Keratinocyte (primary cell): ENCODE results near the gene GGA1.

Source experiments
- EZH2 ChIP-seq: IDR thresholded peaks from one replicate; pipeline ENCODE4 v1.6.1; 2012; ENCODE audit warnings: inconsistent platforms, mild to moderate bottlenecking, low read length, moderate library complexity
- TF ChIP-seq, protein P1 (sequence below), 3 experiments: IDR thresholded peaks in 1 of 3; conservative IDR thresholded peaks in 1 of 3; optimal IDR thresholded peaks in 1 of 3; 2 replicates in 2 of 3; 3 replicates in 1 of 3; pipeline versions ENCODE3 to v1.5.1; 2011; ENCODE audit warnings: low read length in 3 of 3, mild to moderate bottlenecking in 3 of 3, moderate library complexity in 2 of 3, control low read depth in 1 of 3, inconsistent platforms in 1 of 3; ENCODE audit not compliant: insufficient read depth in 2 of 3; ENCODE audit errors: extremely low read depth in 1 of 3

DNA sequence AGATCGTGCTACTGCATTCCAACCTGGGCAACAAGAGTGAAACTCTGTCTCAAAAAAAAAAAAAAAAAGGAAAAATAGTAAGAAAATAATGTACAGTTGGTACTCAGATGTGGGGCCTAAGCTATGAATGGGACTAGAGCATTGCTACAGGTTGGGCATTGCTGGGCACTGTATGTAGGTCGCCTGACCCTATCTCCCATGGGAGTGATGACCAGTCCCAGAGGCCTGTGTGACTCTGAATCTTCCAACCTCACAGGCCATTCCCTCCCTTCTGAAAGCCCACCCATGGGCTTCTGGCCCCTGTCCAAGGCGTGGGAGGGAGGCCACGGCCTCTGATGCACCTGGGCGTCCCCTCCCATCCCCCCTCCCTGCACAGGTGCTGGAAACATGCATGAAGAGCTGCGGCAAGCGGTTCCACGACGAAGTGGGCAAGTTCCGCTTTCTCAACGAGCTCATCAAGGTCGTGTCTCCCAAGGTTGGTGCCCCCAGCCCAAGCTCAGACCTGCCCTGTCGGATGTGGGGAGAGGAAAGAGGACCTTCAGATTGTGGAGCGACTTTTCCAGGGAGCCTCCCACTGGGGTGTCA lies 9.5 kb downstream of the GGA1 start:
- TF ChIP-seq, protein P1, sequence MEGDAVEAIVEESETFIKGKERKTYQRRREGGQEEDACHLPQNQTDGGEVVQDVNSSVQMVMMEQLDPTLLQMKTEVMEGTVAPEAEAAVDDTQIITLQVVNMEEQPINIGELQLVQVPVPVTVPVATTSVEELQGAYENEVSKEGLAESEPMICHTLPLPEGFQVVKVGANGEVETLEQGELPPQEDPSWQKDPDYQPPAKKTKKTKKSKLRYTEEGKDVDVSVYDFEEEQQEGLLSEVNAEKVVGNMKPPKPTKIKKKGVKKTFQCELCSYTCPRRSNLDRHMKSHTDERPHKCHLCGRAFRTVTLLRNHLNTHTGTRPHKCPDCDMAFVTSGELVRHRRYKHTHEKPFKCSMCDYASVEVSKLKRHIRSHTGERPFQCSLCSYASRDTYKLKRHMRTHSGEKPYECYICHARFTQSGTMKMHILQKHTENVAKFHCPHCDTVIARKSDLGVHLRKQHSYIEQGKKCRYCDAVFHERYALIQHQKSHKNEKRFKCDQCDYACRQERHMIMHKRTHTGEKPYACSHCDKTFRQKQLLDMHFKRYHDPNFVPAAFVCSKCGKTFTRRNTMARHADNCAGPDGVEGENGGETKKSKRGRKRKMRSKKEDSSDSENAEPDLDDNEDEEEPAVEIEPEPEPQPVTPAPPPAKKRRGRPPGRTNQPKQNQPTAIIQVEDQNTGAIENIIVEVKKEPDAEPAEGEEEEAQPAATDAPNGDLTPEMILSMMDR (optimal IDR thresholded peaks at IDR 0.05 in 1 of 3, IDR thresholded peaks at IDR 0.05 in 1 of 3, conservative IDR thresholded peaks at IDR 0.05 in 1 of 3; ENCODE audit: extremely low read depth in 1 of 3, insufficient read depth in 2 of 3, low read length in 3 of 3): no peak
- no peak for TF ChIP-seq EZH2
